HG03378 (cell line): ENCODE results near the gene TM2D1.
"Not testable (repeated sequence)": the region's sequence is repeated elsewhere in the genome, so short reads cannot be mapped to it uniquely, and the experiment has no call there.

Source experiments
- ATAC-seq: cut with Tn5 transposase; IDR thresholded peaks from one replicate; pipeline ENCODE4 v1.9.1; 2021; ENCODE audit warnings: mild to moderate bottlenecking, moderate library complexity; ENCODE audit not compliant: unreplicated experiment

The TM2D1 gene

DNA sequence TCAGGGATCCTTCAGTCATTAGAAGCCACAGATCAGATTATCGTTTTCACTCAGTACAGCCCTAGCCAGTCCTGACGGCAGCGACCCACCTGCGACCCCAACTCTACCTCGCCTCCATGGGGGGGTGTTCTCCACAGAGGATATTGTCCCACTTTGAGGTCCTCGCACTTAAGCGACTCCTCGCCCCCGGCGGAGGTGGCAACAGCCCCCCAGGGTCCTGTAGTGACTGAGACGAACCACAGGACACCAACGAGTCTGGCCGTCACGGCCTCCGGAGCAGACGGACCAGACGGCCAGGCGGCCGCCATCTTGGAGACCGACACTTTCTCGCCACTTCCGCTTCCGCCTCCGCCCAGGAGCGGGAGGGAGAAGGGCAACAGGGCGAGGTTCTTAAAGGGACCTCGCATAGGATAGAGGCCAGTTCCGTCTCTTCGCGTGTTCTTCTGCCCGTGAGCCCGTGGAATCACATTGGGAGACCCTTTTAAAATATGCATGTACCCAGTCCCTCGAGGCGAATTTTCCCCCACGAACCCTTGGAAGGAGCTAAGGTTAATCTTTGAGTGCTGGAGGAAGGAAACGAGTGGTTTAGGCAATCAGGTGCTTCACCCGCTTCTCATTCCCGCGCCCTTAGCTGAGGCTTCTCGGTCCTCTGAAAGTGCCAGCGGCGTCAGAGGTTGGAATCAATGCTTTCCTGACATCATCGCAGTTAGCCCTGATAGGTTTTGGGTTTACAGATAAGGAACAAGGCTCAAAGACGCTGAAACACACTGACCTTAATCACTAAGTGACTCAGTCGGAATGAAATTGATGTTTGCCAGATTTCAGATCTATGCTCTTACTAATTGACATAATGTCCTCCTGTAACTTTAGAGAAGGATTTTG, at the start of gene TM2D1:
TSS of gene TM2D1 (minus strand) at position 329 of the 882 bp plus-strand sequence. CDS start at position 308, 21 bp downstream.
- ATAC-seq: peak; percentile 96

DNA sequence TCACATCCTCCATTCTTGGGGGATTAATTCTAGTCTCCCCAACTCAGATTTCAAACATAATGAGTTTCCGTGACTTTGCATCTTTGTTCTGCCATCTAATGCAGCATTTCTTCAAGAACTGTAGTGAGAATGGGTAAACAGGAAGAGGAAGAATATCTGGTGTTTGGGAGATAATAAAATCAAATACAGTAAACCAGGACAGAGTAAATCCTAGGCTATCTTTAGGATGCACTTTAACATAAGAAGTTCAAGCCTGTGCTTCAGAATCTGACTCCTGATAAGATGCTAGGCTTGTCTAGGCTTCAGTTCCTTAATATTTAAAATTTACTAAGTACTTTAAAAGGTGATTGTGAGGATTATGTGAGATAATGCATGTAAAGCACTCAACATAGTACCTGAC, 45.2 kb upstream of the TM2D1 start:
- no peak for ATAC-seq

DNA sequence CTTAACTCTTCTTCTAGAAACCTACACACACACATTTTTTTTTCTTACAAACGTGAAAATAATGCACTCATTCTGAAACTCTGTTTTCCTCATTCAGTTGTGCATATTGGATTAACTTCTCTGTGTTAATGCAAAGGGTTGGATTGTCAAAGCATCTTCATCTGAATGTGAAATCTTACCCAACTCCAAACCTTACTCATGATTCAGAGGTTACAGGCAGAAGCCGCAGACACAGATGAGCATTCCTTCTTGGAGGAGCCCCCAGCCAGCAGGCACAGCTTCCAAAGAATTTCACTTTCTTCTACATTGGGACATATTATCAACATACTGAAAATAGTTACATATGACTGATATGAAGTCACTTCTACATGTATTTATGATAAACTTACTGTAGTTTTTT, 33.0 kb upstream of the TM2D1 start:
- no peak for ATAC-seq

DNA sequence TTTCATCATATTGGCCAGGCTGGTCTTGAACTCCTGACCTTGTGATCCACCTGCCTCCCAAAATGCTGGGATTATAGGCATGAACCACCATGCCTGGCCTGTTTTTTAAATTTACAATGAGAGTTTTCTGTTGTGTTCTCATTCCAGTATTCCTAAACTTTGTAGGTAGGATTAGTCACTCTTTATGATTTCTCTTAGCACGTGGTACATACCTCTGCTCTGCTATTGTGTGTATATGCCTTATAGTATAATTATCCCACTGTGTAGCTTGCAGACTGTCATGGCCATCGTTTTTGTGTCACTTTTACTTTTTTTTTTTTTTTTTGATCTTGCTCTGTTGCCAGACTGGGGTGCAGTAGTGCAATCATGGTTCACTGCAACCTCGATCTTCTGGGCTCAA, 31.8 kb upstream of the TM2D1 start:
- no peak for ATAC-seq

DNA sequence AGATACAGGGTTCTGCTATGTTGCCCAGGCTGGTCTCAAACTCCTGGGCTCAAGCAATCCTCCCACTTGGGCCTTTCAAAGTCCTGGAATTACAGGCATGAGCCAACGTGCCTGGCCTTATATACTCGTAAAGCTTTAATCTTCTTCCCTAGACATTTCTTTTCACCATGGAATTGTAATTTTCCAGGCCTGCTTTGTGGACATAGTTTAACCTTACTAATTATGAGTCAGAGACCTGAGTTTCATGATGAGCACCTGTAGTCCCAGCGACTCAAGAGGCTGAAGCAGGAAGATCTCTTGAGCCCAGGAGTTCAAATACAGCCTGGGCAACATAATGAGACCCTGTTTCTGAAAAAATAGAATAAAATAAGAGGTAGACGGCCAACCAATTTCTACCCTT, 29.6 kb upstream of the TM2D1 start:
- ATAC-seq: no peak

DNA sequence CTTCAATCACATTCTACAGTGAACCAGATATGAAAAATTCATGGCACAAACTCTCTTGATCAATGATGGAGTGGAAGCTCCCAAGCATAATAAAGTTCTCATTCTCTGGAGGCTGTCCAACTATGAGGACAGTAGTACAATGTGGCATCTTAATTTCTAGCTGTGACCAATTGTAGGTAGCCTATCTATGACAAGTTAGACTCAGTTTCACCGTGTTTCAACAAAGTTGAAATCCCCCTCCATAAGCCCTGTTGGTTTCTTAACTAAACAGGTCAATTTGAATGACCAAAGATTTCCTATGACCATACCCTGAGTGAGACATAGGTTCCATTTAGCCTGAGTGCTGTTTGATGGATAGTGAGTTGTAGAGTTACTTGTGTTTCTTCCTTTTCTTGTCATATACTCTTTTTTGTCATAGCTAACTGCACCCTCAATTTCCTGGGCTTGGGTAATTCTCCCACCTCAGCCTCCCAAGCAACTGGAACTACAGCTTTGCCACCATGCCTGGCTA, 29.1 kb upstream of the TM2D1 start:
- ATAC-seq: no peak

DNA sequence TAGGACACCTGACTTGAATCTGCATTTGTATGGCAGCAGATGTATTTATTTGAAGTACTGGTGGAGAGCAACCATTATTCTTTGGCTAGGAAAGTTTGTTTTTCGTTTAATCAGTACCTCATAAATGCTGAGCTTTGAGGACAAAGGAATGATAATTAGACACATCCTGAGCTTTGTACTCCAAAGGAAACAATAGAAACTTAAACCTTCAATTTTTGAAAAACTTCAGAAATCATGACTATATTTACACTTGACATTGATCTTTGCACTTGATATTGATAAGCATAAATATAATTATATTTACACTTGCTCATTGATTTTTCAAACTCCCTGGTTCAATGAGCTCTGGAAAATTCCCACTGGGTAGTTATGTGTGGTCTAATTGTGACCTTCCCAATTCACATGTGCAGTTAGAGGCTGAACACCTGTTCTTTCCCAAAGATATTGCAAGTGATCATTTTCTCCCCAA, 28.0 kb upstream of the TM2D1 start:
- no peak for ATAC-seq

DNA sequence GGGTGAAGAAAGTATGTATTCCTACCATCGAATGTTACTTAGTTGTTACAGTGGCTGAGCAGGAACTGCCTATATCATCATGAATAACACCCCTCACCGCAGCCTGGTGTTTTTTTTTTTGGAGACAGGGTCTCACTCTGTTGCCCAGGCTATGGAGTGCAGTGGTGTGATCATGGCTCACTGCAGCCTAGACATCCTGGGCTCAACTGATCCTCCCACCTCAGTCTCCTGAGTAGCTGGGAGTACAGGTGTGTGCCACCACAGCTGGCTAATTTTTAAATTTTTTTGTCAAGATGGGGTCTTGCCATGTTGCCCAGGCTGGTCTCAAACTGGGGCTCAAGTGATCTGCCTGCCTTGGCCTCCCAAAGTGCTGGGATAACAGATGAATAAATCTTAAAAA, 24.6 kb upstream of the TM2D1 start:
- no peak for ATAC-seq

DNA sequence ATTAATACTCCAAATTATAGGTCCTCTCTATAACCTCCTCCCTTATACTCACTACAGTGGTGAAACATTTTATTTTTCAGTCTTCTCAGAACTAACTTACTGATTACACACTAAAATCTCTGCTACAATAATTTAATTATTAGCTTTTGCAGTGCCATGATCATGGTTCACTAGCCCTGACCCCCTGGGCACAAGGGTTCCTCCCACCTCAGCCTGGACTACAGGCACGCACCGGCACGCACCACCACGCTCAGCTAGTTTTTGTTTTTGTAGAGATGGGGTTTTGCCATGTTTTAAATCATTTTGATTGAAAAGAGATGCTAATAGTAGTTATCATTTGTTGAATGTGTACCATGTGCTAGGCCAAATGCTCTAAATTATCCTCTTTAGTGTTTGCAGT, 23.6 kb upstream of the TM2D1 start:
- ATAC-seq: no peak

DNA sequence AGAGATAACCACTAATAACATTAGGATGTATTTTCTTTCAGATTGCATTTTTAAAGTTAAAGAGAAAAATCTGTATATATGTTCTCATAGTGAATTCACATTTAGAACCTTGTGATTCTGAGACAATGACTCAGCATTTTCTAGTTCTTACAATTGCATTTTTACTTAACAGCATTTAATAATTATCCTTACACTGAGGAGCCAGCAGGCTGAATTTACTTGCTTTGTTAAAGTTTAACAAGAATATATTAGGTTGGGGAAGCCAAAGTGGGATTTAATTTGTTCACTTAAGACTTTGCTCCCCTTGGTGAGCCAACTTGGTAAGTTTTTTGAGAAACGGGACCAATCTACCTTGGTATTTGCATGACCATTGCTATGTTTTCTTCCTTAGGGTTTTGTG, 21.9 kb upstream of the TM2D1 start:
- ATAC-seq: no peak

DNA sequence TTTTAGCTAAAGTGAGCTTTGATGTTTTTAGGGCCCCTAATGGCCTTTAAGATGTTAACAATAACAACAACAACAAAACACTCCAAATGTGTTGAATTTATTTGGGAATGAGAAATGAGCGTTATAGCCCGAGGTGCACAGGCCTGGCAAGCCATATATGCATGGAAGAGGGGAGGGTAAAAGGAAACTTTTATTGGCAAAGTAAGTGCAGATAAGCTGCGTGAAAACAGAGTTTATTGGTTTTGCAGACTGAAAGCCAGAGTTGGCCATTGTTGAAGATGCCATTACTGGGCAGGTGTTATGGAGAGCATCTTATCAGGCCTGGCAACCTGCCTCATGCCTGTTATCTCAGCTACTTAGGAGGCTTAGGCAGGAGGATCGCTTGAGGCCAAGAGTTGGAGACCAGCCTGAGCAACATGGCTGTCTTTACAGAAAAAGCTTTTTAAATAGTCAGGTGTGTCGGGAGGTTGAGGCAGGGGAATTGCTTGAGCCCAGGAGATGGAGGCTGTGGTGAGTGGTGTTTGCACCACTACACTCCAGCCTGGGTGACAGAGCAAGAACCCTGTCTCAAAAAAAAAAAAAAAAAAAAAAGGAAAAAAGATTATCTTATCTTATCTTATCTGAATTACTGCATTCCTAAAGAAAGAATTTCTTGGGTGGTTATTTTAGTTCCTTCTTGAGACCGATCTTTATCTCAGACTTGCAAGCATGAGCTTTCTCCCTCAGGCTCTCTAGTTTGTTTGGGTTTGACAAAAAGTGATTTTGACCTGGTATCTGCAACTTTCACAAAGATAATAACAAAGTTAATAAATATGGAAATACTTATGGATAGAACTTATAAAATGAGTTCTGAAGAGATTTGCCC, 19.0 kb upstream of the TM2D1 start:
- no peak for ATAC-seq

DNA sequence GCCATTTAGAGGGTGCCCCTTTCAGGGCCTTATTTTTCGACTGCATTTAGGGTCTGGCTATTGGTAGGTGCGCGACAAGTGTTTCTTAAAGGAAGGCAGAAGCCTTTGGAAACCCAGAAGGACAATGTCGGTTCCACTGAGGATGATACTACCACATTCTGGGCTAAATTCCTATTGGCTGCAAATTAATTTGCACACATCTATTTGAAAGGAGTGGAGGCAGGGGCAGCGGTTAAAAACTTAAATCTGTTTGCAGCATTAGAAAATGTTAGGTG, 18.4 kb upstream of the TM2D1 start:
- ATAC-seq: no peak

DNA sequence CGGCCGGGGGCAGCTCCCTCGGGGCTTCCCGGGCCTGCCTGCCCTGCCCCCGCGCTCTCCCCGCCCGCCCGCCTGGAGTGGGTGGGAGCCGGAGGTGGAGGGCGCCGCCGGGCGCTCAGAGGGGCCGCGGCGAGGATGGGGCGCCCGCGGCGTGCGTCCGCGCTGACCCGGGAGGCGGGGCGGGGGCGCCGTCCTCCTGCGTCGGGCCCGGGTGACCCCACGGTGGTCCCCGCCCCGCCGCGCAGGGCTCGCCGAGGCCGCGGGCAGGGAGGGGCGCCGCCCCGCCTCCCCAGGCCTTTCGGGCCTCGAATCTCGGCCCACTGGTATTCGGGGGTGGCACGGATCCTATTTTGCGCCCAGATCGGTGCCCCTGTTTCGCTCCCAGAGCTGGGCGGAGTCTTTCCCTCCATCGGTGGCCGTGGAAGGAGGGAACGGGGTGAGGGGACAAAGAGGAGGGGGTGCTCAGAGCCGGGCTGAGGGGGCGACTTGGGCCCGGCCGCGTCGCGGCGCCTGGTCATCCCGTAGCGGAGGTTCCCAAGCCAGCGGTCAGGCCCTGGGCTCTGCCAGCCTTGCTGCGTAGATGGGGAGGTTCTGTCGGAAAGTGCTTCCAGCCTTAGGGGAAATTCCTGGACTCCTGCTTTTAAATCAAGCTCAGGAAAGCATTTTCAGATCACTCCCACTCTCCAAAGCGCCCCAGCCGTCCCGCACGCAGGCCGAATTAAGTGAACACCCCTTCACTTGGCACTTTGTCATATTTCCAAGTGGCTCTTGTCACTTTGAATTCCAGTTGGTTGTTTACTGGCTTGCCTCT, 17.9 kb upstream of the TM2D1 start:
- peak; percentile 44 for ATAC-seq

DNA sequence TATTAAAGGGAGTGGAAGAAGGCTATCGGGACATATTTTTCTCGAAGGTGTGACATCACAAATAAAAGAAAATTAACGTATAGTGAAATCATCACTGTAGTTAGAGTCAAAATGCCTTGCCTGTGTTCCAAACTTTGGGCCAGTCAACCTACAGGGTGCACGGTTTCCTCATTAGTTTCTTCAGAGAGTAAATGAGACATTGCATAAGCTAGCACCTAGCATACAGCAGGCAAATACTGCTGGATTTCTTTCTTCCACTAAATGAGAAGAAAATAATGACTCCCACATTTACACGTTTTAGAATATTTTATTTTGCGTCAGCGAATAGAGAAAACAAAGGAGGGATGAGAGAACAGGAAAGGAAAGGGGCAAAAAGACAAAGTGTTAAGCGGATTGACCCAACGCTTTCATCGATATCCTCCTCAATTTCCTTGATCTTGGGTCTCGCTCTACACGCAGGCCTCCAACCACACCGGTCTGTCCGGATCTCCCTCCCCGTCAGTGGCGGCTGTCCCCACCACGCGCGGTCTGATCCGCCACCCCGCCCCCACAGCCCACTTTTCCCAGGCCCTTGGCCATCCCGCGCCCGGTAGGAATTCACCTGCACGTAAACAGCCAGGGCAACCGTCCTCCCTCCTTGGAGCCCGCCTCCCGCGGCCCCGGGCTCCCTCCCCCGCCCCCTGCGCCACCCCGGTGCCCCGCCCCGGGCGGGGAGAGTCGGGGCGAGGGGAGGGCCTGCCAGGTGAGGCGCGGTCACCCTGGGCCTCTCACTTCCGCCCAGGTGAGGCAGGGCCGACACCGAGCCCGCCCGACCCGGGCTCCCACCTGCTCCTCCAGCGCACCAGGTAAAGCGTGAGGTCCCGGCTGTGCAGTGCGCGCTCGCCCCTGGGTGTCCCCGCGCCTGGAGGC, 17.0 kb upstream of the TM2D1 start, which contains the start of gene PATJ:
TSS of gene PATJ (plus strand) at position 770 of the 909 bp plus-strand sequence. CDS start 20,413 bp downstream, outside the sequence.
- ATAC-seq: peak; percentile 64

DNA sequence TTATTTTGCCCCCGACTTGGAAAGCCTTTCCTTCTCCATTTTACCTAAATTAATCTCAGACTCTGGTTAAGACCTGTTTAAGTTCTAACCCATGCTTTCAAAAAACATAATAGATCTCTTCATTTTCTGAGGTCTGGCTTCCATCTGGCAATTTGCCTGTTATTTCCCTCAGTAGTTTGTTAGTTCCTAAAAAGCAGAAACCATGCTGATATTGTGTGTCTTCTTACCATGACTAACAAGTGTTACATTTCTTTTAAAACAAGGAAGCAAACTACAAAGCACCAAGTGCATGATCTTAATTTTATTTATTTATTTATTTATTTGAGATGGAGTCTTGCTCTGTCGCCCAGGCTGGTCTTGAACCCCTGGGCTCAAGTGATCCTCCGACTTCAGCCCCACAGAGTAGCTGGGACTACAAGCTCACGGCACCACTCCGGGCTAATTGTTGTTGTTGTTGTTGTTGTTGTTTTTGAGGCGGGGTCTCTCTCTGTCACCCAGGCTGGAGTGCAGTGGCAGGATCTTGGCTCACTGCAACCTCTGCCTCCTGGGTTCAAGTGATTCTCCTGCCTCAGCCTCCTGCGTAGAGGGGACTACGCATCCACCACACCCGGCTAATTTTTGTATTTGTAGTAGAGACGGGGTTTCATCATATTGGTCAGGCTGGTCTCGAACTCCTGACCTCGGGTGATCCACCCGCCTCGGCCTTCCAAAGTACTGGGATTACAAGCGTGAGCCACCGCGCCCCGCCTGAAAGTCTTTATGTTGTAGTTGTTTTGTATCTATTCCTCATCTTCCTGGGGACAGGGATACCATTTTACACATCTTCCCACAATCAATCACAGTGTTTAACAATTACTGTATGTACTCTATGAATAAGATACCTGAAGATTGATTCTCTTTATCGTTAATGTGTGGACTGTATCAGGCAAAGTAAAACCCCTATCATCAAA, 16.1 kb upstream of the TM2D1 start:
- no peak for ATAC-seq

DNA sequence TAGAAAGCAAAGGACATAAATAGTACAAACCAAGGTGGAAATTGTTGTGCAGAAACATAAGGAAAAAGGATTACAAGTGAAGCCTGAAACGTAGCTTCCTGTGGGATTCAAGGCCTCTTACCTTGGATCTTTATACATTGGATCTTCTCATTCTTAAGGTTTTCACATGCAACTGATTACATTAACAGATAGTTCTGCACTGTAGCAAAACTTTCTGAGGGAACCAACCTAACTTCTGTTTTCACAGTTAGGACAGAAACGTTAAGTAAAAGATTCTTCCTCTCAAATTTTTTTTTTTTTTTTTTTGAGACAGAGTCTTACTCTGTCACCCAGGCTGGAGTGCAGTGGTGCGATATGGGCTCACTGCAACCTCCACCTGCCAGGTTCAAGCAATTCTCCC, 7.8 kb upstream of the TM2D1 start:
- ATAC-seq: no peak

DNA sequence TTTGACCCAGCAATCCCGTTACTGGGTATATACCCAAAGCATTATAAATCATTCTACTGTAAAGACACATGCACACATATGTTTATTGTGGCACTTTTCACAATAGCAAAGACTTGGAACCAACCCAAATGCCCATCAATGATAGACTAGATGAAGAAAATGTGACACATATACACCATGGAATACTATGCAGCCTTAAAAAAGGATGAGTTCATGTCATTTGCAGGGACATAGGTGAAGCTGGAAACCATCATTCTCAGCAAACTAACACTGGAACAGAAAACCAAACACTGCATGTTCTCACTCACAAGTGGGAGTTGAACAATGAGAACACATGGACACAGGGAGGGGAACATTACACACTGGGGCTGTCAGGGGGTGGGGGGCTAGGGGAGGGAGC, 5.7 kb upstream of the TM2D1 start:
- ATAC-seq: not testable (repeated sequence)

DNA sequence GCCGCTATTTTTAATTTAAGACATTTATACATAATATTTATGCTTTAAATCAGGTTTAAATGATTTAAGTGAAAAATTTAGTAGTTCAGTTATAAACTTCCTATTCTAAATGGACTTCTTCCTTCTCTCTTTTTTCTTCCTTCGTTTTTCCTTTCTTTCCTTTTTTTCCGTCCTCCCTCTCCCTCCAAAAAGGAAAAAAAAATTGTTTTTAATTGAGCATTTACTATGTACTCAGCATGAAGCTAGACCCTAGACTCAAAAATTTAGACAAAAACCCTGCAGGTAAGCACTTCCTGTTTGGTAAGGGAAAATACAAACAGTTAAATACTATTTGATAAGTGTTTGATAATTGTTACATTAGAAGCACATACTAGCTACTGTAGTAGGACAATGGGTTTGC, 2.6 kb upstream of the TM2D1 start:
- no peak for ATAC-seq

DNA sequence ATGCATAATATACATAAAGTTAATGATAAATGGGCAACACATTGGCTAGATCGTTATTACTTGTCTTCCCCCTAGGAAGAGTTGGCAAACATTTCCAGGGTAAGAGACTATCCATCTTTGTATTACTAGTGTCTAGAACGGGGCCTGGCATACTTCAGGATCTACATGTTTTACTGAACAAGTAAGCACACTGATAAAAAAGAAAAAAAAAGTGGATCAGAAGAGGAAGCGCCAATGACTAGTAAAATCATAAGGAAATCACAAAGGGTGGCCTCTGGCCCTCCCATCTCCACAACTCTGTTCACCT, 482 bp downstream of the TM2D1 start:
- ATAC-seq: peak; percentile 2
